Psoas muscle (tissue), 8 donors: ENCODE results near the gene PEX14. TPM values are rescaled to one million over a fixed set of nuclear protein-coding genes. Genes with fewer than 3 reads are reported as not detected.

ENCODE experiments used
- ATAC-seq, 4 donors: fragments of 200-7000 bp; cut with Tn5 transposase; one replicate each; pipeline ENCODE4 v1.9.1; 2020; ENCODE audit warnings: moderate library complexity in 3 of 4, mild to moderate bottlenecking in 2 of 4
- DNase-seq, 2 donors: peaks; one replicate each; pipeline ENCODE4 v3.0.0-alpha.2; 2020
- H3K27ac ChIP-seq: fragments of 200-600 bp; one replicate; pipeline ENCODE4 v1.8.0; 2022
- H3K27me3 ChIP-seq, 3 donors: fragments of 200-600 bp in 1 of 3; one replicate each; pipeline versions ENCODE4 v1.6.1 to v1.8.0; 2013 to 2022; ENCODE audit warnings: low read length in 2 of 3, mild to moderate bottlenecking in 2 of 3, moderate library complexity in 1 of 3; ENCODE audit not compliant: insufficient read depth in 3 of 3
- H3K36me3 ChIP-seq, 2 donors: fragments of 200-600 bp in 1 of 2; one replicate each; pipeline versions ENCODE4 v1.6.1 to v1.8.0; 2013 to 2022; ENCODE audit warnings: low read depth in 1 of 2, mild to moderate bottlenecking in 1 of 2, moderate library complexity in 1 of 2; ENCODE audit not compliant: insufficient read depth in 1 of 2
- H3K4me1 ChIP-seq: fragments of 200-600 bp; one replicate; pipeline ENCODE4 v1.8.0; 2022
- H3K4me3 ChIP-seq: fragments of 200-600 bp; one replicate; pipeline ENCODE4 v1.8.0; 2022; ENCODE audit warnings: mild to moderate bottlenecking
- H3K9me3 ChIP-seq: fragments of 200-600 bp; one replicate; pipeline ENCODE4 v1.8.0; 2022
- CTCF ChIP-seq: fragments of 200-600 bp; IDR thresholded peaks from one replicate; pipeline ENCODE4 v1.8.0; 2022; ENCODE audit warnings: antibody characterized with exemption
- WGBS, 3 donors: extraction: QIAGEN DNeasy Blood & Tissue Kit; methylation state at CpG; one replicate each; pipeline versions ENCODE4 v1.1.6 to v1.1.7; 2013; 5-methylcytosine and 5-hydroxymethylcytosine counted together
- intact Hi-C, 2 donors: fragments of 100-400 bp; cut with DNase I; formaldehyde crosslinking; loops; one replicate each; pipeline versions ENCODE4 v1.11.0 to v1.14.2; 2022
- polyA plus RNA-seq, 3 donors: library from polyadenylated mRNA; stranded (reverse); fragments of 200-250 nt; gene quantifications; one replicate each; pipeline ENCODE4 v1.2.3, GENCODE V29; 2013
- total RNA-seq, 4 donors: library from RNA; stranded (reverse); fragmentation: NEBNext Ultra II Directional in 2 of 4; extraction: Animal tissue kit (Norgen Biotek cat#: 25700) in 2 of 4; gene quantifications; one replicate each; pipeline versions ENCODE4 v1.2.1 to v1.2.4, GENCODE V29; 2021 to 2023
- donor health status: healthy with polysubstance abuse.
- donor health status: DM: no; HTN: no; CAD: no; lungs with moderate emphysema.
- donor health status: Bipolar disorder and iron deficiency.
- donor health status: healthy.
- donor health status: DM: yes; HTN: yes; CAD: no.
- donor health status: DM: no; HTN: no; CAD: no.
- donor health status: DM: no; HTN: no; CAD: no.
- donor health status: DM: yes; HTN: yes; CAD: no.

PEX14 gene
- total and polyA plus RNA-seq, 7 donors, result 13.7 to 23.5 (median 20.7) TPM

- intact Hi-C loops, result loop anchor here in 1 of 2 donors (5.0 kb wide), 1 partner anchor 162 kb away; no protein-coding TSS in a partner anchor
- 60 to 71% (median 60%) methylated on average over 10 of the region's 10 CpGs for WGBS, 3 donors
Observed at GRCh38 chr1:10515301-10515975, 40.7 kb downstream of the PEX14 start.

GRCh38 chr1:10515976-10516750, 41.4 kb downstream of the PEX14 start:
- H3K27ac ChIP-seq, result peak overlapping the region; percentile 11
- DNase-seq (no peak), ATAC-seq (no peak)
- intact Hi-C loops, result loop anchor here in 1 of 2 donors (5.0 kb wide), 1 partner anchor 161 kb away; no protein-coding TSS in a partner anchor
- H3K4me3 ChIP-seq, result no peak overlapping the region
- no peak for TF ChIP-seq CTCF
- 64 to 79% (median 71%) methylated on average over 6 of the region's 6 CpGs for WGBS, 3 donors
- H3K9me3 ChIP-seq, result no peaks in the 10 kb centered on the region
- no peaks in the 10 kb centered on the region for H3K27me3 ChIP-seq
- H3K36me3 ChIP-seq, result peaks cover 0 to 2% of the 10 kb centered on the region in 2 donors
- H3K4me1 ChIP-seq, result peaks cover 48% of the 10 kb centered on the region

More at GRCh38 chr1:10515301-10515975, 40.7 kb downstream of the PEX14 start:
- peaks cover 0 to 2% of the 10 kb centered on the region in 2 donors for H3K36me3 ChIP-seq
- H3K27ac ChIP-seq, result peak overlapping the region; percentile 31
- H3K4me1 ChIP-seq, result peaks cover 55% of the 10 kb centered on the region
- no peak for TF ChIP-seq CTCF
- no peaks in the 10 kb centered on the region for H3K27me3 ChIP-seq
- H3K9me3 ChIP-seq, result no peaks in the 10 kb centered on the region
- ATAC-seq (peak; percentile 17 to 73 (median 40)), DNase-seq (no peak)
- H3K4me3 ChIP-seq, result no peak overlapping the region

GRCh38 chr1:10516925-10517676, 42.4 kb downstream of the PEX14 start:
- ATAC-seq (peak in 1 of 4 donors; percentile 18), DNase-seq (no peak)
- Histone ChIP-seq H3K27ac (no peak overlapping the region), H3K36me3 (peaks cover 0 to 2% of the 10 kb centered on the region in 2 donors), H3K4me1 (peaks cover 38% of the 10 kb centered on the region), H3K9me3 (no peaks in the 10 kb centered on the region), H3K4me3 (no peak overlapping the region), H3K27me3 (no peaks in the 10 kb centered on the region)
- intact Hi-C loops, result loop anchor here in 1 of 2 donors (5.0 kb wide), 1 partner anchor 160 kb away; no protein-coding TSS in a partner anchor
- no peak for TF ChIP-seq CTCF
- WGBS, 3 donors, result 55 to 72% (median 61%) methylated on average over 8 of the region's 8 CpGs

GRCh38 chr1:10517677-10517982, 42.9 kb downstream of the PEX14 start:
- no peaks in the 10 kb centered on the region for H3K27me3 ChIP-seq
- DNase-seq, result no peak
- H3K27ac ChIP-seq, result no peak overlapping the region
- H3K4me1 ChIP-seq, result peaks cover 33% of the 10 kb centered on the region
- H3K36me3 ChIP-seq, result peaks cover 0 to 2% of the 10 kb centered on the region in 2 donors
- ATAC-seq, result no peak
- no peaks in the 10 kb centered on the region for H3K9me3 ChIP-seq
- no peak overlapping the region for H3K4me3 ChIP-seq
- intact Hi-C loops, result loop anchor here in 1 of 2 donors (5.0 kb wide), 1 partner anchor 160 kb away; no protein-coding TSS in a partner anchor
- WGBS, 3 donors, result 97 to 98% (median 98%) methylated on average over 2 of the region's 2 CpGs
- no peak for TF ChIP-seq CTCF
